Smooth muscle cell (in vitro differentiated cells): ENCODE results near the gene PARVA. TPM values are rescaled to one million over a fixed set of nuclear protein-coding genes. Genes with fewer than 3 reads are reported as not detected.

ENCODE experiments used
- DNase-seq: peaks from one replicate; lab custom pipeline; 2025; ENCODE audit not compliant: unreplicated experiment; lab: John Stamatoyannopoulos, UW
- H2AFZ ChIP-seq: fragments of 200-600 bp; sonication (generic); 2 replicates; pipeline ENCODE4 v1.6.0; 2016; ENCODE audit warnings: antibody characterized with exemption, low read depth, mild to moderate bottlenecking
- H3F3A ChIP-seq: fragments of 200-600 bp; sonication (generic); 2 replicates; pipeline ENCODE4 v1.6.0; 2017; ENCODE audit warnings: antibody characterized with exemption, low read depth
- H3K27ac ChIP-seq: fragments of 200-600 bp; sonication (generic); 2 replicates; pipeline ENCODE4 v1.5.1; 2016; ENCODE audit warnings: low read depth, mild to moderate bottlenecking
- H3K27me3 ChIP-seq: fragments of 200-600 bp; sonication (generic); 2 replicates; pipeline ENCODE4 v1.6.1; 2016; ENCODE audit warnings: low read depth, mild to moderate bottlenecking
- H3K36me3 ChIP-seq: fragments of 200-600 bp; sonication (generic); 2 replicates; pipeline ENCODE4 v1.5.1; 2016; ENCODE audit warnings: low read depth
- H3K4me1 ChIP-seq: fragments of 200-600 bp; sonication (generic); 2 replicates; pipeline ENCODE4 v1.5.1; 2016; ENCODE audit warnings: low read depth
- H3K4me2 ChIP-seq: fragments of 200-600 bp; sonication (generic); 2 replicates; pipeline ENCODE4 v1.6.0; 2016; ENCODE audit warnings: mild to moderate bottlenecking
- H3K4me3 ChIP-seq: fragments of 200-600 bp; sonication (generic); 2 replicates; pipeline ENCODE4 v1.5.1; 2016; ENCODE audit warnings: mild to moderate bottlenecking
- H3K79me2 ChIP-seq: fragments of 200-600 bp; sonication (generic); 2 replicates; pipeline ENCODE4 v1.6.0; 2016; ENCODE audit warnings: low read depth, mild to moderate bottlenecking
- H3K9ac ChIP-seq: fragments of 200-600 bp; sonication (generic); 2 replicates; pipeline ENCODE4 v1.6.0; 2016; ENCODE audit warnings: low read depth
- H3K9me3 ChIP-seq: fragments of 200-600 bp; sonication (generic); replicated peaks from 2 replicates; pipeline ENCODE4 v1.5.1; 2016; ENCODE audit warnings: low read depth
- H4K20me1 ChIP-seq: fragments of 200-600 bp; sonication (generic); 2 replicates; pipeline ENCODE4 v1.6.0; 2016; ENCODE audit warnings: low read depth
- CTCF ChIP-seq: fragments of 200-600 bp; sonication (generic); IDR thresholded peaks from 2 replicates; pipeline ENCODE4 v1.5.1; 2017; ENCODE audit warnings: borderline replicate concordance, mild to moderate bottlenecking, antibody characterized with exemption; ENCODE audit not compliant: insufficient read depth, poor library complexity, severe bottlenecking
- WGBS: methylation state at CpG from one replicate; pipeline ENCODE4 v1.1.7; 2016; ENCODE audit warnings: low lambda C conversion rate; 5-methylcytosine and 5-hydroxymethylcytosine counted together
- polyA plus RNA-seq: library from polyadenylated mRNA; unstranded; fragments of >200 nt; fragmentation: Nextera tagmentation; extraction: Ambion mirVana; gene quantifications from 2 replicates; pipeline ENCODE4 v1.2.1, GENCODE V29; 2016
- total RNA-seq: library from RNA; depleted of rRNA; stranded (reverse); fragments of >200 nt; gene quantifications from 2 replicates; pipeline ENCODE4 v1.2.3, GENCODE V29; 2014

PARVA gene
- total and polyA plus RNA-seq, 2 experiments from 2014 or later, result 73.9 to 99.4 TPM

GRCh38 chr11:12411806-12412727, 34.7 kb downstream of the PARVA start:
- Histone ChIP-seq H3F3A (peaks cover 28% of the 10 kb centered on the region), H3K4me1 (peaks cover 29% of the 10 kb centered on the region), H3K27ac (peak overlapping the region; percentile 88), H3K9me3 (no peaks in the 10 kb centered on the region), H3K79me2 (peaks cover 83% of the 10 kb centered on the region), H4K20me1 (peaks cover 13% of the 10 kb centered on the region), H3K9ac (peak overlapping the region; percentile 48), H3K27me3 (no peaks in the 10 kb centered on the region), H3K4me2 (peak overlapping the region; percentile 66), H3K4me3 (no peak overlapping the region), H3K36me3 (no peaks in the 10 kb centered on the region), H2AFZ (no peak overlapping the region)
- peak; percentile 87 for TF ChIP-seq CTCF
- DNase-seq, result peak; percentile 42
- WGBS, result 4% methylated on average over 7 of the region's 7 CpGs

- Histone ChIP-seq H3F3A (peaks cover 28% of the 10 kb centered on the region), H3K36me3 (no peaks in the 10 kb centered on the region), H3K4me2 (peak overlapping the region; percentile 66), H2AFZ (no peak overlapping the region), H3K79me2 (peaks cover 82% of the 10 kb centered on the region), H3K4me3 (no peak overlapping the region), H3K27me3 (no peaks in the 10 kb centered on the region), H3K4me1 (peaks cover 37% of the 10 kb centered on the region), H3K9me3 (no peaks in the 10 kb centered on the region), H3K27ac (peak overlapping the region; percentile 88), H4K20me1 (no peaks in the 10 kb centered on the region), H3K9ac (peak overlapping the region; percentile 40)
- WGBS, result 61% methylated on average over 9 of the region's 9 CpGs
- TF ChIP-seq CTCF, result no peak
- DNase-seq, result no peak
Observed at GRCh38 chr11:12413141-12414052, 36.0 kb downstream of the PARVA start.

- Histone ChIP-seq H3K36me3 (no peaks in the 10 kb centered on the region), H3K4me1 (peaks cover 37% of the 10 kb centered on the region), H3K9ac (no peak overlapping the region), H3K9me3 (no peaks in the 10 kb centered on the region), H4K20me1 (no peaks in the 10 kb centered on the region), H3K27ac (peak overlapping the region; percentile 88), H3K4me2 (peak overlapping the region; percentile 66), H3K27me3 (no peaks in the 10 kb centered on the region), H3K4me3 (no peak overlapping the region), H2AFZ (no peak overlapping the region), H3K79me2 (peaks cover 83% of the 10 kb centered on the region), H3F3A (peaks cover 24% of the 10 kb centered on the region)
- TF ChIP-seq CTCF, result no peak
- WGBS, result 84% methylated on average over 6 of the region's 6 CpGs
- DNase-seq, result no peak
Observed at GRCh38 chr11:12414611-12415010, 37.2 kb downstream of the PARVA start.
